ENCODE results near the gene PSMD13.
"Not testable (repeated sequence)": the region's sequence is repeated elsewhere in the genome, so short reads cannot be mapped to it uniquely, and the experiment has no call there.

Gene PSMD13

GRCh38 chr11:236774-237767, at the start of gene PSMD13:
Gene PSMD13, plus strand, starts transcription at chr11:236976. Its CDS starts 74 bp downstream, at chr11:237050.
- no peak for DNase-seq

- DNase-seq = not testable (repeated sequence)
These were observed 47.5 kb upstream of the PSMD13 start for GRCh38 chr11:189200-189783.

GRCh38 chr11:189843-190311, 46.9 kb upstream of the PSMD13 start:
- not testable (repeated sequence) for DNase-seq

- not testable (repeated sequence) for DNase-seq
These were observed 46.2 kb upstream of the PSMD13 start for GRCh38 chr11:190546-190945.

- DNase-seq = not testable (repeated sequence)
These were observed 45.0 kb upstream of the PSMD13 start for GRCh38 chr11:191490-192478.

- DNase-seq = not testable (repeated sequence)
These were observed 44.1 kb upstream of the PSMD13 start, which contains the start of gene SCGB1C1 for GRCh38 chr11:192674-193128. Gene SCGB1C1, plus strand, starts transcription at chr11:193078. Its CDS starts 22 bp downstream, at chr11:193100.

GRCh38 chr11:193481-193880, 43.3 kb upstream of the PSMD13 start:
- not testable (repeated sequence) for DNase-seq

GRCh38 chr11:196786-197731, 39.7 kb upstream of the PSMD13 start:
- no peak for DNase-seq

- no peak for DNase-seq
These were observed 39.0 kb upstream of the PSMD13 start for GRCh38 chr11:197741-198235.

- DNase-seq = no peak
These were observed 38.5 kb upstream of the PSMD13 start for GRCh38 chr11:198236-198806.

GRCh38 chr11:199004-199581, 37.7 kb upstream of the PSMD13 start:
- no peak for DNase-seq

- no peak for DNase-seq
These were observed 37.0 kb upstream of the PSMD13 start for GRCh38 chr11:199782-200181.

GRCh38 chr11:200224-201003, 36.4 kb upstream of the PSMD13 start:
- DNase-seq = no peak

- DNase-seq = no peak
These were observed 34.8 kb upstream of the PSMD13 start for GRCh38 chr11:201966-202365.

- DNase-seq = no peak
These were observed 34.3 kb upstream of the PSMD13 start for GRCh38 chr11:202490-202889.

GRCh38 chr11:203056-203944, 33.5 kb upstream of the PSMD13 start:
- DNase-seq = no peak

- DNase-seq = no peak
These were observed 32.7 kb upstream of the PSMD13 start for GRCh38 chr11:203945-204586.
